NB4 (cell line): ENCODE results near the gene SLC35B2.

Source experiments
- DNase-seq: peaks from one replicate; pipeline ENCODE4 v3.0.0; 2010; ENCODE audit warnings: low read depth
- H3K4me3 ChIP-seq: one replicate; pipeline ENCODE4 v1.5.1; 2011; ENCODE audit warnings: mild to moderate bottlenecking, low read depth, low read length, moderate library complexity
- CTCF ChIP-seq: IDR thresholded peaks from one replicate; pipeline ENCODE4 v1.5.1; 2012; ENCODE audit warnings: low read depth, low read length
- MYC ChIP-seq: IDR thresholded peaks from 2 replicates; pipeline ENCODE4 v1.6.1; 2011; ENCODE audit warnings: low read depth, low read length
- POLR2A ChIP-seq: IDR thresholded peaks from 2 replicates; pipeline ENCODE4 v1.6.1; 2011; ENCODE audit warnings: mild to moderate bottlenecking; ENCODE audit not compliant: insufficient read length; ENCODE audit errors: extremely low read depth
- TF ChIP-seq, protein P1 (sequence below): IDR thresholded peaks from 2 replicates; pipeline ENCODE4 v1.6.1; 2011; ENCODE audit warnings: low read depth, low read length

SLC35B2 gene

GRCh38 chr6:44224029-44224964, 33.0 kb downstream of the SLC35B2 start:
- H3K4me3 ChIP-seq = peak overlapping the region; percentile 94
- TF ChIP-seq POLR2A = no peak
- TF ChIP-seq CTCF = peak; percentile 17
- peak; percentile 70 for DNase-seq

DNA sequence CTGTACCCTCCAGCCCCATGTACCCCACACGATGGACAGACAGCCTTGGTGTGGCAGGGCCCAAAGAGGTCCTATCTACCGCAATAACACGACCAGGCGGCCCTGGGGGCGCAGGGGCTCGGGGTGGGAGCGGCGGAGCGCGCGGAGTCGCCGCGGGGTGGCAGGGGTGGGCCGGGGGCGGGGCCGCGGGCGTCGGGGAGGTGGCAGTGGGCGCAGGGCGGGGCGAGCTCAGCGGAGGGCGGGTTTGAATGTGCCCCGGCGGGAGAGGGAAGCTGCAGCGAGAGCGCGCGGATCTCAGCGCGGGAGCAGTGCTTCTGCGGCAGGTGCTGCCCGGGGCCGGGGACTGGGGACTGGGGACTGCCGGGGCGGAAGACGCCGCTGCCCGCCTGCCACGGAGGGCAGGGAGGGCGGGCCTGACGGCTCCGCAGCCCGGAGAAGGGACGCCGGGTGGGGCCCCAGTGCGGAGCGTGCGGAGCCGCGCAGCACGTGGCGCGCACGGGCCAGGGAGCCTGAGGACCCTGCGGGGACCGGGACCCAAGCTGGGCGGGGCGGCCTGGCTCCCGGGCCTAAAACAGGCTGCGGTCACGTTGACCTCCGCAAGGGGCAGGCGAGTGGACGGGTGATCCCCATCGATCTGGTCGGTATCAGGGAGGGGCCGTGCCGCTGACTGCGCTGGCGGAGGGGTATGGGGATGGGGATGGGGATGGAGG, 33.9 kb downstream of the SLC35B2 start, which contains the start of gene SLC29A1:
TSS of gene SLC29A1 (plus strand) at position 277 of the 710 bp plus-strand sequence. CDS start 3,719 bp downstream, outside the sequence.
- peak; percentile 93 for DNase-seq
- H3K4me3 ChIP-seq = peak within 1 kb of the TSS; percentile 94
- TF ChIP-seq MYC (peak; percentile 64), POLR2A (peak; percentile 81), CTCF (no peak)
- TF ChIP-seq, protein P1, sequence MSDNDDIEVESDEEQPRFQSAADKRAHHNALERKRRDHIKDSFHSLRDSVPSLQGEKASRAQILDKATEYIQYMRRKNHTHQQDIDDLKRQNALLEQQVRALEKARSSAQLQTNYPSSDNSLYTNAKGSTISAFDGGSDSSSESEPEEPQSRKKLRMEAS = peak; percentile 90

DNA sequence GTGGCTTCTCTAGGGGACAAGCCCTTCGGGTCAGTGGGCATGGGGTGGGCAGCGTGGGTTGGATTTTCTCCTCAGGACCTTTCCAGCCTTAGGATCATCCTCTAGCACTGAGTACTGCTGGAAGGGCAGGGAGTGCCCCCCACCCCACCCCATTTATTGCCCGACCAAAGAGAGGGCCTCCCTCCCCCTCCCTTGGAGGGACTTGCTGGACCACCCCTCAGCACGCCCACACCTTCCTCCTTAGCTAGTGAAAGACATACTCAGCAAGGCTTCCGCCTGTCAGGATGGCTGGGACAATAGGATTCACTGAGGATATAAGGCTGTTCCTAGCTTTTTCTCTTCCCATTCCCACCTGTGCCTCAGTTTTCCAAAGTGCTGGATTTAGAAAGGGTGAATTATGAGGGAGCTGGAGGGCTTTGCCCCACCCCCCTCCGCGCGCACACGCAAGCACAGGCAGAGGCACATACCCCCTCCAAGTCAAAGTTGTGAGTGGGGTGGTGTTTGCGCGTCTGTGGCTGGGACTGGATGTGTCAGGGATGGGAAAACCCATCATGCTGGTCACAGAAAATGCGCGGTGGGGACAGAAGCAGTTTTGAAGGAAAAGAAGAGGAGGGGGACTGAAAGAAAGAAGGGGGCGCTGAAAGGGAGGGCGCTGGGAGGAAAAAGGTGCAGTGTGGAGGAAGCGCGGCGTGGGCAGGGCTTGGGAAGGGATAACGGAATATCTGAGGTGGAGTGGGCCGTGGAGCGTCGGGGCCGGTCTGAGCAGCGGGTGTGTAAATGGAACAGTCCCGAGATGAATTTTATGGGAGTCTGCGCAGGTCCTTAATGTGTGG, 34.6 kb downstream of the SLC35B2 start:
- no peak for DNase-seq

DNA sequence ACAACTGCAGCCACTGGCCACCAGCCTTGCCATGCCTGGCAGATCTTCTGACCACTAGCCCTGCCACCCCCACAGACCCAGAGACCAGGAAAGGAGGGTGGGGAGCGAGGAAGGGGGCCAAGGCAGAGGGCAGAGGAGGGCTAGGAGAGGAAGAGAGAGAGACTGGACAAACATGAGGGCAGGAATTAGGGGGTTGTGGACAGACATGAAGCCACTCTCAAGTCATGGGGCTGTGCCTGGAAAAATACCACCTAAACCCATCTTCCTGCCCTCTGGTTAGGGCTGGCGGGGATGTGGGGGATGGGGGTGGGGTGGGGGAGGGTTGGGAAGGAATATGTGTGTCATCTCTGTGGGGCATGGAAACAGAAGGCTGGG, 35.4 kb downstream of the SLC35B2 start:
- H3K4me3 ChIP-seq = no peak overlapping the region
- TF ChIP-seq, protein P1 = no peak
- TF ChIP-seq CTCF = no peak
- TF ChIP-seq POLR2A = no peak
- no peak for TF ChIP-seq MYC
- no peak for DNase-seq

More for the DNA sequence above, 34.6 kb downstream of the SLC35B2 start:
- peak overlapping the region; percentile 55 for H3K4me3 ChIP-seq
- no peak for TF ChIP-seq POLR2A

DNA sequence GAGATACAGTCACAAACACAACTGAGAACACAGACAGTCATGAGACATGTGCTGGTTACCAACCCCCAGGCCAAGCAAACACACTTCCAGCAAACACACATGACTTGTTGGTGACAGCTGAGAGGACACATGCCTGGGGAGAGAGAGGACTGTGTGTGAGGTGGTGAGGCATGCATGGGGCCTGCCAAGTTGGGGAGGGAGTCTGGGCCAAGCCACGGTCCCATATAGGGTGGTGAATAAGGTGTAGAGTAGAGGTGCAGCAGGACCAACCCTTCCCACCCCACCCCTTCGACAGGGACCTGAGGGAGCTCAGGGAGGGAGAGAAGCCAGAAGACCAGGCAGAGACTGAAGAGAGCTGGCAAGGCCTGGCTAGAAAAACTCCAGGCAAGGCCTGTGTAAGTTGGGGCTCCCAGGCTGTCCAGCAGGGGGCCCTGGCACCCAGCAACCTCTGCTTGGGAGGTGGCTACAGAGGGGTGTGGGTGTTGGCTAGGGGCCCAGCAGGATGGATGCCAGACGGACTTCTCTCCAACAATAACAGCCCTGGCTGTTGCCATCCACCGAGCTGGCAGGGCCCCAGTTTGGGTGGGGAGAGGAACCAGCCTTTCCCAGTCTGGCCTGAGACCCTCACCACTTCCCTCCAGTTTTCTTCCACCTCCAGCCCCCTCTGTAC, 35.9 kb downstream of the SLC35B2 start:
- DNase-seq = peak; percentile 93
- TF ChIP-seq MYC = no peak
- TF ChIP-seq POLR2A = no peak
- TF ChIP-seq CTCF = peak; percentile 95
- TF ChIP-seq, protein P1 = peak; percentile 61
- H3K4me3 ChIP-seq = no peak overlapping the region

DNA sequence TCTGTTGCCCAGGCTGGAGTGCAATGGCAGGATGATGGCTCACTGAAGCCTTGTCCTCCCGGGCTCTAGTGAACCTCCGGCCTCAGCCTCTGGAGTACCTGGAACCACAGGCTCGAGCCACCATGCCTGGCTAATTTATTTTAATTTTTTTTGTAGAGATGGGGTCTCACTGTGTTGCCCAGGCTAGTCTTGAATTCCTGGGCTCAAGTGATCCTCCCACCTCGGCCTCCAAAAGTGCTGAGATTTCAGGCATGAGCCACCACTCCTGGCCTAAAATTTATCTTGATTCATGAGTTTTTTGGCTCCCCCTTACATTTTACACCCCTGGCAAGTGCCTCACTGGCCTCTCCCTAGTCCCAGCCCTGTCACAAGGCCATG, 36.4 kb downstream of the SLC35B2 start:
- TF ChIP-seq CTCF (no peak), MYC (no peak), POLR2A (no peak)
- TF ChIP-seq, protein P1 = no peak
- H3K4me3 ChIP-seq = no peak overlapping the region
- DNase-seq = no peak
